Activated CD8-positive, alpha-beta memory T cell treated with anti-CD3 and anti-CD28 coated beads, Interleukin-2, amount 10 ng/mL, durations not matched to agents 7 days and 5 days (primary cell): ENCODE measurements around the gene GPRC5A. TPM values are rescaled to one million over a fixed set of nuclear protein-coding genes. Genes with fewer than 3 reads are reported as not detected.
A peak's percentile ranks its signal among the peaks of the same experiment; 100 is the strongest.

Experiments used
- ATAC-seq: fragments of 150-1000 bp; cut with Tn5 transposase; one replicate; pipeline ENCODE4 v1.10.0; 2021; ENCODE audit warnings: moderate library complexity
- CTCF ChIA-PET: fragments of 350-600 bp; sonication (Branson Sonifier 250); formaldehyde crosslinking; loops from one replicate; lab custom pipeline; 2021; ENCODE audit warnings: antibody characterized with exemption; lab: Charles Lee
- DNase-seq: peaks from one replicate; pipeline ENCODE4 v3.0.0-alpha.2; 2020
- H3K27ac Mint-ChIP-seq: one replicate; pipeline ENCODE4 v1.8.0; 2021; ENCODE audit warnings: mild to moderate bottlenecking, mixed read lengths
- H3K27me3 Mint-ChIP-seq: one replicate; pipeline ENCODE4 v1.8.0; 2021; ENCODE audit warnings: mixed read lengths
- H3K36me3 Mint-ChIP-seq: one replicate; pipeline ENCODE4 v1.8.0; 2021; ENCODE audit warnings: mild to moderate bottlenecking, mixed read lengths
- H3K4me1 Mint-ChIP-seq: one replicate; pipeline ENCODE4 v1.8.0; 2021; ENCODE audit warnings: mixed read lengths
- H3K4me3 Mint-ChIP-seq: one replicate; pipeline ENCODE4 v1.8.0; 2021; ENCODE audit warnings: mild to moderate bottlenecking, moderate library complexity, mixed read lengths
- H3K9me3 Mint-ChIP-seq: one replicate; pipeline ENCODE4 v1.8.0; 2022; ENCODE audit warnings: low read depth, mixed read lengths
- total RNA-seq, 2 experiments: library from RNA; stranded (reverse); gene quantifications; one replicate each; pipeline ENCODE4 v1.2.3, GENCODE V29; 2021

GPRC5A gene
- total RNA-seq, 2 experiments from 2014 or later: not detected

GRCh38 chr12:12908252-12908651, 16.9 kb downstream of the GPRC5A start:
- ATAC-seq (no peak), DNase-seq (no peak)
- CTCF ChIA-PET: interaction anchor here (1.9 kb wide), 1 partner anchor 304 kb away, joined by 5 read pairs; no protein-coding TSS in a partner anchor
- no peak overlapping the region for H3K4me3 Mint-ChIP-seq
- no peaks in the 10 kb centered on the region for H3K9me3 Mint-ChIP-seq
- H3K27me3 Mint-ChIP-seq: peaks cover 25% of the 10 kb centered on the region
- no peaks in the 10 kb centered on the region for H3K36me3 Mint-ChIP-seq
- H3K27ac Mint-ChIP-seq: no peak overlapping the region
- peaks cover 17% of the 10 kb centered on the region for H3K4me1 Mint-ChIP-seq

- peaks cover 17% of the 10 kb centered on the region for H3K4me1 Mint-ChIP-seq
- ATAC-seq (no peak), DNase-seq (no peak)
- CTCF ChIA-PET: no interaction called here
- H3K36me3 Mint-ChIP-seq: no peaks in the 10 kb centered on the region
- H3K9me3 Mint-ChIP-seq: no peaks in the 10 kb centered on the region
- H3K4me3 Mint-ChIP-seq: no peak overlapping the region
- peaks cover 25% of the 10 kb centered on the region for H3K27me3 Mint-ChIP-seq
- H3K27ac Mint-ChIP-seq: no peak overlapping the region
These were observed 17.3 kb downstream of the GPRC5A start for GRCh38 chr12:12908711-12909110.

GRCh38 chr12:12909228-12909994, 18.0 kb downstream of the GPRC5A start:
- no peak for DNase-seq
- CTCF ChIA-PET: interaction anchor here (0.8 to 1.2 kb wide), 2 partner anchors 73 to 121 kb away, joined by 4 to 5 read pairs; no protein-coding TSS in a partner anchor
- H3K27ac Mint-ChIP-seq: no peak overlapping the region
- ATAC-seq: no peak
- H3K36me3 Mint-ChIP-seq: no peaks in the 10 kb centered on the region
- H3K27me3 Mint-ChIP-seq: peaks cover 18% of the 10 kb centered on the region
- H3K9me3 Mint-ChIP-seq: no peaks in the 10 kb centered on the region
- no peak overlapping the region for H3K4me3 Mint-ChIP-seq
- peaks cover 17% of the 10 kb centered on the region for H3K4me1 Mint-ChIP-seq

- H3K4me1 Mint-ChIP-seq: peaks cover 17% of the 10 kb centered on the region
- H3K27ac Mint-ChIP-seq: no peak overlapping the region
- H3K9me3 Mint-ChIP-seq: no peaks in the 10 kb centered on the region
- no peak overlapping the region for H3K4me3 Mint-ChIP-seq
- CTCF ChIA-PET: interaction anchor here (1.2 kb wide), 1 partner anchor 122 kb away, joined by 5 read pairs; no protein-coding TSS in a partner anchor
- no peaks in the 10 kb centered on the region for H3K36me3 Mint-ChIP-seq
- peaks cover 20% of the 10 kb centered on the region for H3K27me3 Mint-ChIP-seq
- ATAC-seq (no peak), DNase-seq (no peak)
These were observed 18.6 kb downstream of the GPRC5A start for GRCh38 chr12:12909995-12910420.

- CTCF ChIA-PET: interaction anchor here (0.6 to 5.4 kb wide), 2 partner anchors 70 to 302 kb away, joined by 3 to 62 read pairs; no protein-coding TSS in a partner anchor
- DNase-seq (no peak), ATAC-seq (no peak)
- Mint-ChIP-seq H3K27ac (no peak overlapping the region), H3K4me1 (peaks cover 28% of the 10 kb centered on the region), H3K9me3 (no peaks in the 10 kb centered on the region), H3K4me3 (no peak overlapping the region), H3K36me3 (no peaks in the 10 kb centered on the region), H3K27me3 (peaks cover 31% of the 10 kb centered on the region)
These were observed 21.3 kb downstream of the GPRC5A start for GRCh38 chr12:12912711-12913110.

- Mint-ChIP-seq H3K4me1 (peaks cover 10% of the 10 kb centered on the region), H3K9me3 (no peaks in the 10 kb centered on the region), H3K36me3 (no peaks in the 10 kb centered on the region), H3K4me3 (no peak overlapping the region), H3K27me3 (peaks cover 35% of the 10 kb centered on the region), H3K27ac (no peak overlapping the region)
- DNase-seq: no peak
- CTCF ChIA-PET: interaction anchor here (0.8 to 5.4 kb wide), 25 partner anchors 9 to 745 kb away, joined by 3 to 62 read pairs (median 5); no protein-coding TSS in a partner anchor
- no peak for ATAC-seq
These were observed 24.3 kb downstream of the GPRC5A start for GRCh38 chr12:12915656-12916055.

GRCh38 chr12:12916135-12916944, 25.0 kb downstream of the GPRC5A start:
- DNase-seq (peak; percentile 91), ATAC-seq (peak; percentile 99)
- Mint-ChIP-seq H3K27me3 (peaks cover 35% of the 10 kb centered on the region), H3K36me3 (no peaks in the 10 kb centered on the region), H3K9me3 (no peaks in the 10 kb centered on the region), H3K27ac (no peak overlapping the region), H3K4me1 (peaks cover 10% of the 10 kb centered on the region), H3K4me3 (no peak overlapping the region)
- CTCF ChIA-PET: interaction anchor here (0.6 to 5.4 kb wide), 36 partner anchors 9 to 744 kb away, joined by 3 to 62 read pairs (median 4); partner anchors contain the start of gene FAM234B

- DNase-seq (no peak), ATAC-seq (no peak)
- H3K36me3 Mint-ChIP-seq: no peaks in the 10 kb centered on the region
- peaks cover 35% of the 10 kb centered on the region for H3K27me3 Mint-ChIP-seq
- no peak overlapping the region for H3K4me3 Mint-ChIP-seq
- no peaks in the 10 kb centered on the region for H3K9me3 Mint-ChIP-seq
- CTCF ChIA-PET: interaction anchor here (1.2 to 5.4 kb wide), 4 partner anchors 84 to 297 kb away, joined by 4 to 62 read pairs (median 8); no protein-coding TSS in a partner anchor
- H3K4me1 Mint-ChIP-seq: peaks cover 10% of the 10 kb centered on the region
- H3K27ac Mint-ChIP-seq: no peak overlapping the region
These were observed 26.2 kb downstream of the GPRC5A start for GRCh38 chr12:12917517-12917916.

GRCh38 chr12:12918781-12919389, 27.5 kb downstream of the GPRC5A start:
- peaks cover 10% of the 10 kb centered on the region for H3K4me1 Mint-ChIP-seq
- H3K4me3 Mint-ChIP-seq: no peak overlapping the region
- ATAC-seq (no peak), DNase-seq (no peak)
- H3K36me3 Mint-ChIP-seq: no peaks in the 10 kb centered on the region
- no peaks in the 10 kb centered on the region for H3K9me3 Mint-ChIP-seq
- peaks cover 31% of the 10 kb centered on the region for H3K27me3 Mint-ChIP-seq
- no peak overlapping the region for H3K27ac Mint-ChIP-seq
- CTCF ChIA-PET: no interaction called here

GRCh38 chr12:12919666-12920435, 28.5 kb downstream of the GPRC5A start:
- Mint-ChIP-seq H3K4me1 (peaks cover 10% of the 10 kb centered on the region), H3K27ac (no peak overlapping the region), H3K9me3 (no peaks in the 10 kb centered on the region), H3K27me3 (peaks cover 27% of the 10 kb centered on the region), H3K36me3 (no peaks in the 10 kb centered on the region), H3K4me3 (no peak overlapping the region)
- DNase-seq (no peak), ATAC-seq (no peak)
- CTCF ChIA-PET: no interaction called here

- peaks cover 14% of the 10 kb centered on the region for H3K27me3 Mint-ChIP-seq
- no peaks in the 10 kb centered on the region for H3K36me3 Mint-ChIP-seq
- H3K27ac Mint-ChIP-seq: no peak overlapping the region
- DNase-seq (no peak), ATAC-seq (no peak)
- H3K4me1 Mint-ChIP-seq: no peaks in the 10 kb centered on the region
- no peaks in the 10 kb centered on the region for H3K9me3 Mint-ChIP-seq
- H3K4me3 Mint-ChIP-seq: no peak overlapping the region
- CTCF ChIA-PET: interaction anchor here (1.8 kb wide), 1 partner anchor 290 kb away, joined by 5 read pairs; no protein-coding TSS in a partner anchor
These were observed 30.8 kb downstream of the GPRC5A start for GRCh38 chr12:12922191-12922616.

- Mint-ChIP-seq H3K27me3 (peaks cover 8% of the 10 kb centered on the region), H3K36me3 (no peaks in the 10 kb centered on the region), H3K9me3 (no peaks in the 10 kb centered on the region), H3K4me3 (no peak overlapping the region), H3K4me1 (no peaks in the 10 kb centered on the region), H3K27ac (no peak overlapping the region)
- DNase-seq: no peak
- no peak for ATAC-seq
- CTCF ChIA-PET: no interaction called here
These were observed 31.6 kb downstream of the GPRC5A start for GRCh38 chr12:12922978-12923377.
